GM12892 (cell line): ENCODE results near the gene CRYBA4.

Experiments used
- POLR2A ChIP-seq: IDR thresholded peaks from 2 replicates; pipeline ENCODE4 v1.6.1; 2011; ENCODE audit warnings: low read depth, low read length, control low read depth
- POLR2AphosphoS5 ChIP-seq: IDR thresholded peaks from 2 replicates; pipeline ENCODE4 v1.6.1; 2011; ENCODE audit warnings: low read depth, low read length, control low read depth
- TAF1 ChIP-seq: IDR thresholded peaks from 2 replicates; pipeline ENCODE4 v1.6.1; 2011; ENCODE audit warnings: low read depth, mild to moderate bottlenecking, control low read depth, low read length, borderline replicate concordance

GRCh38 chr22:26597026-26597425 is 24.7 kb upstream of the CRYBA4 start:
- no peak for TF ChIP-seq POLR2AphosphoS5
- TF ChIP-seq POLR2A = no peak
- TF ChIP-seq TAF1 = no peak
